H1 (cell line): Measurements from ENCODE around the gene LRRTM3. TPM values are rescaled to one million over a fixed set of nuclear protein-coding genes. Genes with fewer than 3 reads are reported as not detected.
A peak's percentile ranks its signal among the peaks of the same experiment; 100 is the strongest.

Experiments used
- CTCF ChIA-PET: fragments of 300-600 bp; sonication (Branson Sonifier 250); formaldehyde crosslinking; loops from one replicate; lab custom pipeline; 2021; ENCODE audit not compliant: partially characterized antibody; lab: Charles Lee
- POLR2A ChIA-PET: fragments of 300-600 bp; sonication (Branson Sonifier 250); formaldehyde crosslinking; loops from one replicate; lab custom pipeline; 2021; ENCODE audit warnings: inconsistent platforms; ENCODE audit not compliant: partially characterized antibody; lab: Charles Lee
- DNase-seq, 2 experiments: peaks; one replicate each; pipeline versions ENCODE4 v3.0.0 to v3.0.0-alpha.2; 2010 to 2022; ENCODE audit warnings: low spot score in 2 of 2, low read depth in 1 of 2, mixed read lengths in 1 of 2
- FAIRE-seq: peaks from 2 replicates; lab custom pipeline; 2011; peaks lifted over from hg19 to GRCh38; lab: Jason Lieb, UNC
- H2AFZ ChIP-seq: 2 replicates; pipeline ENCODE4 v1.8.1; 2012; ENCODE audit warnings: low read length, inconsistent platforms
- H2AK5ac ChIP-seq: 2 replicates; pipeline ENCODE4 v1.6.1; 2013; ENCODE audit warnings: low read depth, low read length
- H2BK120ac ChIP-seq: replicated peaks from 2 replicates; pipeline ENCODE3; 2013; ENCODE audit warnings: low read depth, low read length, inconsistent platforms
- H2BK12ac ChIP-seq: 2 replicates; pipeline ENCODE4 v1.6.1; 2013; ENCODE audit warnings: low read depth, low read length
- H2BK15ac ChIP-seq: 2 replicates; pipeline ENCODE4 v1.6.1; 2013; ENCODE audit warnings: low read length
- H2BK20ac ChIP-seq: 2 replicates; pipeline ENCODE4 v1.6.1; 2013; ENCODE audit warnings: low read length
- H2BK5ac ChIP-seq: 2 replicates; pipeline ENCODE4 v1.6.1; 2013; ENCODE audit warnings: low read depth, low read length
- H3K14ac ChIP-seq: 2 replicates; pipeline ENCODE4 v1.6.1; 2013; ENCODE audit warnings: inconsistent platforms; ENCODE audit not compliant: insufficient read length
- H3K18ac ChIP-seq: 2 replicates; pipeline ENCODE4 v1.6.1; 2013; ENCODE audit warnings: low read length; ENCODE audit errors: extremely low read depth
- H3K23ac ChIP-seq: 2 replicates; pipeline ENCODE4 v1.6.1; 2013; ENCODE audit warnings: inconsistent platforms; ENCODE audit not compliant: insufficient read length
- H3K23me2 ChIP-seq: 2 replicates; pipeline ENCODE4 v1.6.1; 2013; ENCODE audit warnings: low read depth, low read length
- H3K27ac ChIP-seq: 2 replicates; pipeline ENCODE4 v1.6.1; 2011; ENCODE audit warnings: low read depth, low read length, inconsistent platforms
- H3K27me3 ChIP-seq, 4 experiments: replicated peaks in 1 of 4; 1 replicate in 1 of 4; 2 replicates in 3 of 4; pipeline versions ENCODE4 v1.6.1 to v1.8.1; 2011 to 2013; ENCODE audit warnings: low read length in 3 of 4, mild to moderate bottlenecking in 3 of 4, inconsistent platforms in 2 of 4, mixed read lengths in 2 of 4, moderate library complexity in 1 of 4; ENCODE audit not compliant: control insufficient read depth in 3 of 4, insufficient read depth in 3 of 4; ENCODE audit errors: extremely low read depth in 1 of 4
- H3K36me3 ChIP-seq, 4 experiments: 2 replicates each; pipeline versions ENCODE4 v1.6.1 to v1.8.1; 2011 to 2013; ENCODE audit warnings: mild to moderate bottlenecking in 4 of 4, low read length in 3 of 4, moderate library complexity in 2 of 4, control low read depth in 1 of 4, inconsistent platforms in 1 of 4; ENCODE audit not compliant: insufficient read depth in 4 of 4, control insufficient read depth in 2 of 4
- H3K4ac ChIP-seq: replicated peaks from 2 replicates; pipeline ENCODE3; 2013; ENCODE audit warnings: low read length, low read depth, mixed read lengths, inconsistent platforms; ENCODE audit not compliant: insufficient read length
- H3K4me1 ChIP-seq, 4 experiments: replicated peaks in 1 of 4; 1 replicate in 1 of 4; 2 replicates in 3 of 4; pipeline versions ENCODE4 v1.6.1 to v1.8.1; 2011 to 2013; ENCODE audit warnings: low read length in 3 of 4, inconsistent platforms in 2 of 4, mixed read lengths in 1 of 4; ENCODE audit not compliant: insufficient read depth in 4 of 4, control insufficient read depth in 3 of 4
- H3K4me2 ChIP-seq, 2 experiments: 2 replicates each; pipeline versions ENCODE4 v1.6.1 to v1.8.1; 2011 to 2013; ENCODE audit warnings: low read depth in 2 of 2, low read length in 2 of 2, control low read depth in 1 of 2, inconsistent platforms in 1 of 2, mild to moderate bottlenecking in 1 of 2; ENCODE audit not compliant: insufficient read depth in 1 of 2
- H3K4me3 ChIP-seq, 4 experiments: fragments of 200-600, 300-600 bp in 1 of 4; sonication (generic), shearing (Covaris generic), sonication (Bioruptor Twin) in 1 of 4; 2 replicates each; pipeline versions ENCODE4 v1.5.1 to v1.8.1; 2011 to 2016; ENCODE audit warnings: low read length in 4 of 4, low read depth in 3 of 4, control low read depth in 2 of 4, inconsistent platforms in 2 of 4, mild to moderate bottlenecking in 2 of 4, mixed read lengths in 1 of 4, moderate library complexity in 1 of 4; ENCODE audit not compliant: insufficient read depth in 2 of 4; ENCODE audit errors: extremely low read depth in 1 of 4
- H3K56ac ChIP-seq: replicated peaks from 2 replicates; pipeline ENCODE3; 2013; ENCODE audit warnings: low read depth, mild to moderate bottlenecking, mixed read lengths, low read length, inconsistent platforms; ENCODE audit not compliant: insufficient read length
- H3K79me1 ChIP-seq: 2 replicates; pipeline ENCODE4 v1.6.1; 2013; ENCODE audit warnings: low read depth, low read length, control low read depth
- H3K79me2 ChIP-seq, 2 experiments: 2 replicates each; pipeline versions ENCODE4 v1.6.1 to v1.8.1; 2012 to 2013; ENCODE audit warnings: low read length in 2 of 2, mild to moderate bottlenecking in 2 of 2, inconsistent platforms in 1 of 2; ENCODE audit not compliant: insufficient read depth in 2 of 2, control insufficient read depth in 1 of 2
- H3K9ac ChIP-seq, 4 experiments: replicated peaks in 1 of 4; 1 replicate in 1 of 4; 2 replicates in 3 of 4; pipeline versions ENCODE4 v1.6.1 to v1.8.1; 2011 to 2013; ENCODE audit warnings: low read depth in 3 of 4, low read length in 3 of 4, control low read depth in 2 of 4, mild to moderate bottlenecking in 2 of 4, moderate library complexity in 2 of 4, inconsistent platforms in 1 of 4; ENCODE audit errors: extremely low read depth in 1 of 4
- H3K9me3 ChIP-seq, 2 experiments: 2 replicates each; pipeline versions ENCODE4 v1.6.1 to v1.8.1; 2012 to 2013; ENCODE audit warnings: mild to moderate bottlenecking in 2 of 2, moderate library complexity in 2 of 2, control low read depth in 1 of 2, inconsistent platforms in 1 of 2, low read depth in 1 of 2, low read length in 1 of 2, mixed read lengths in 1 of 2; ENCODE audit not compliant: insufficient read depth in 2 of 2
- H4K20me1 ChIP-seq, 2 experiments: replicated peaks in 1 of 2; 2 replicates each; pipeline versions ENCODE3 to v1.8.1; 2011 to 2013; ENCODE audit warnings: inconsistent platforms in 2 of 2, low read length in 2 of 2, mild to moderate bottlenecking in 1 of 2; ENCODE audit not compliant: insufficient read depth in 2 of 2, control insufficient read depth in 1 of 2
- H4K5ac ChIP-seq: 2 replicates; pipeline ENCODE4 v1.6.1; 2013; ENCODE audit warnings: low read length, low read depth, mixed read lengths, inconsistent platforms; ENCODE audit not compliant: insufficient read length
- H4K8ac ChIP-seq: 2 replicates; pipeline ENCODE4 v1.8.0; 2013; ENCODE audit warnings: mild to moderate bottlenecking, moderate library complexity, low read length, inconsistent platforms; ENCODE audit not compliant: insufficient read depth; ENCODE audit errors: extremely low read depth
- H4K91ac ChIP-seq: replicated peaks from 2 replicates; pipeline ENCODE3; 2013; ENCODE audit warnings: low read length, mixed read lengths, inconsistent platforms; ENCODE audit not compliant: insufficient read length
- CHD1 ChIP-seq: IDR thresholded peaks from 2 replicates; pipeline ENCODE4 v1.6.1; 2012; ENCODE audit warnings: low read depth, low read length, improper control_type of control experiment
- HDAC2 ChIP-seq, 2 experiments: fragments of 300-600 bp in 1 of 2; sonication (generic) in 1 of 2; IDR thresholded peaks; 2 replicates each; pipeline ENCODE4 v1.6.1; 2011 to 2012; ENCODE audit warnings: low read depth in 2 of 2, low read length in 2 of 2, mild to moderate bottlenecking in 2 of 2, moderate library complexity in 2 of 2, borderline replicate concordance in 1 of 2, inconsistent platforms in 1 of 2
- PHF8 ChIP-seq: fragments of 200-600 bp; sonication (generic); conservative IDR thresholded peaks from 2 replicates; pipeline ENCODE4 v1.7.1; 2012; ENCODE audit warnings: low read depth, mild to moderate bottlenecking, inconsistent platforms, low read length, moderate library complexity
- POU5F1 ChIP-seq: IDR thresholded peaks from 2 replicates; pipeline ENCODE4 v1.6.1; 2011; ENCODE audit warnings: low read depth, mild to moderate bottlenecking, low read length, moderate library complexity
- RAD21 ChIP-seq, 2 experiments: IDR thresholded peaks in 1 of 2; conservative IDR thresholded peaks in 1 of 2; 2 replicates each; pipeline ENCODE4 v1.6.1; 2011; ENCODE audit warnings: low read depth in 2 of 2, low read length in 2 of 2, improper control_type of control experiment in 1 of 2, inconsistent platforms in 1 of 2, mild to moderate bottlenecking in 1 of 2, moderate library complexity in 1 of 2
- SIN3A ChIP-seq, 2 experiments: IDR thresholded peaks in 1 of 2; conservative IDR thresholded peaks in 1 of 2; 2 replicates each; pipeline ENCODE4 v1.6.1; 2011 to 2012; ENCODE audit warnings: low read length in 2 of 2, improper control_type of control experiment in 1 of 2, low read depth in 1 of 2, mild to moderate bottlenecking in 1 of 2
- SP1 ChIP-seq: IDR thresholded peaks from 2 replicates; pipeline ENCODE4 v1.6.1; 2011; ENCODE audit warnings: low read depth, low read length
- SUZ12 ChIP-seq: fragments of 200-600 bp; sonication (generic); IDR thresholded peaks from 2 replicates; pipeline ENCODE4 v1.6.1; 2012; ENCODE audit warnings: mild to moderate bottlenecking, inconsistent platforms, low read length, moderate library complexity, mixed read lengths
- TAF1 ChIP-seq: IDR thresholded peaks from 2 replicates; pipeline ENCODE4 v1.6.1; 2011; ENCODE audit warnings: mild to moderate bottlenecking, low read depth, low read length
- WGBS, 2 experiments: shearing (Covaris generic) in 1 of 2; methylation state at CpG; one replicate each; pipeline versions ENCODE4 v1.1.6 to v1.1.7; 2013 to 2015; ENCODE audit warnings: low lambda C conversion rate in 2 of 2, mixed read lengths in 2 of 2, inconsistent platforms in 1 of 2, low coverage in 1 of 2, missing lambda C conversion rate in 1 of 2; ENCODE audit not compliant: insufficient replicate concordance in 2 of 2, insufficient coverage in 1 of 2, insufficient read length in 1 of 2; ENCODE audit errors: extremely low coverage in 1 of 2, missing lambda C conversion rate in 1 of 2; 5-methylcytosine and 5-hydroxymethylcytosine counted together
- polyA plus RNA-seq, 7 experiments: library from polyadenylated mRNA; depleted of rRNA in 3 of 7; stranded (reverse) in 5 of 7; unstranded in 2 of 7; fragments of >200 nt in 5 of 7; fragments of 200-250 nt in 2 of 7; gene quantifications; 1 replicate in 5 of 7; 2 replicates in 1 of 7; 4 replicates in 1 of 7; pipeline versions ENCODE4 v1.2.1 to v1.2.3, GENCODE V29; 2011 to 2013; ENCODE audit warnings: missing spikeins in 2 of 7, mixed read lengths in 2 of 7
- total RNA-seq: library from RNA; stranded (reverse); fragmentation: NEBNext Ultra II Directional; extraction: Animal tissue kit (Norgen Biotek cat#: 25700); gene quantifications from 2 replicates; pipeline ENCODE4 v1.2.1, GENCODE V29; 2021
- TF ChIP-seq, protein P1 (sequence below): IDR thresholded peaks from 2 replicates; pipeline ENCODE4 v1.6.1; 2012; ENCODE audit warnings: inconsistent platforms

Gene LRRTM3
- total and polyA plus RNA-seq, 2 of the 8 experiments (the other 6 are each of a cell fraction or from before 2014, with no cell fraction given): 0.33 to 0.48 TPM

GRCh38 chr10:67140641-67141040 is 214.8 kb downstream of the LRRTM3 start:
- no peak overlapping the region for H2BK15ac ChIP-seq
- no peak overlapping the region for H4K91ac ChIP-seq
- 33% methylated on average over 2 of the region's 2 CpGs; no CpG with 5 or more reads in 1 of the 2 experiments for WGBS, 2 experiments
- H3K56ac ChIP-seq: no peak overlapping the region
- H3K18ac ChIP-seq: no peak overlapping the region
- FAIRE-seq: peak; percentile 71
- no peak overlapping the region for H3K4ac ChIP-seq
- no peak overlapping the region for H2AFZ ChIP-seq
- H4K20me1 ChIP-seq: no peaks in the 10 kb centered on the region
- H4K5ac ChIP-seq: no peak overlapping the region
- H3K27me3 ChIP-seq: no peaks in the 10 kb centered on the region
- no peak overlapping the region for H3K14ac ChIP-seq
- no peak overlapping the region for H3K23ac ChIP-seq
- H2BK20ac ChIP-seq: no peak overlapping the region
- DNase-seq: no peak
- H2BK12ac ChIP-seq: no peak overlapping the region
- CTCF ChIA-PET: no interaction called here
- H3K4me1 ChIP-seq: peaks cover 0 to 4% (median 2%) of the 10 kb centered on the region in 4 experiments; a peak in 2 of 7 replicates
- no peak overlapping the region for H3K9ac ChIP-seq
- H4K8ac ChIP-seq: no peak overlapping the region
- H2BK5ac ChIP-seq: no peak overlapping the region
- H3K9me3 ChIP-seq: no peaks in the 10 kb centered on the region
- H3K4me3 ChIP-seq: no peak overlapping the region
- no peaks in the 10 kb centered on the region for H3K23me2 ChIP-seq
- H2AK5ac ChIP-seq: no peak overlapping the region
- no peaks in the 10 kb centered on the region for H3K79me2 ChIP-seq
- H3K79me1 ChIP-seq: no peaks in the 10 kb centered on the region
- H3K36me3 ChIP-seq: no peaks in the 10 kb centered on the region
- no peak overlapping the region for H2BK120ac ChIP-seq
- H3K4me2 ChIP-seq: no peak overlapping the region
- no peak overlapping the region for H3K27ac ChIP-seq
- POLR2A ChIA-PET: no interaction called here
- TF ChIP-seq, protein P1, sequence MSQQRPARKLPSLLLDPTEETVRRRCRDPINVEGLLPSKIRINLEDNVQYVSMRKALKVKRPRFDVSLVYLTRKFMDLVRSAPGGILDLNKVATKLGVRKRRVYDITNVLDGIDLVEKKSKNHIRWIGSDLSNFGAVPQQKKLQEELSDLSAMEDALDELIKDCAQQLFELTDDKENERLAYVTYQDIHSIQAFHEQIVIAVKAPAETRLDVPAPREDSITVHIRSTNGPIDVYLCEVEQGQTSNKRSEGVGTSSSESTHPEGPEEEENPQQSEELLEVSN: no peak
- TF ChIP-seq CHD1 (no peak), SUZ12 (no peak), SIN3A (conservative IDR thresholded peaks at IDR 0.05 in 1 of 2, IDR thresholded peaks at IDR 0.05 in 1 of 2; ENCODE audit: low read depth in 1 of 2, low read length in 2 of 2) (no peak), RAD21 (IDR thresholded peaks at IDR 0.05 in 1 of 2, conservative IDR thresholded peaks at IDR 0.05 in 1 of 2; ENCODE audit: low read depth in 2 of 2, low read length in 2 of 2) (no peak), POU5F1 (no peak), HDAC2 (IDR thresholded peaks at IDR 0.05; ENCODE audit: borderline replicate concordance in 1 of 2, low read depth in 2 of 2, low read length in 2 of 2) (no peak), TAF1 (no peak), SP1 (no peak), PHF8 (no peak)
